ENCODE measurements around the gene PACS1.

The PACS1 gene

DNA sequence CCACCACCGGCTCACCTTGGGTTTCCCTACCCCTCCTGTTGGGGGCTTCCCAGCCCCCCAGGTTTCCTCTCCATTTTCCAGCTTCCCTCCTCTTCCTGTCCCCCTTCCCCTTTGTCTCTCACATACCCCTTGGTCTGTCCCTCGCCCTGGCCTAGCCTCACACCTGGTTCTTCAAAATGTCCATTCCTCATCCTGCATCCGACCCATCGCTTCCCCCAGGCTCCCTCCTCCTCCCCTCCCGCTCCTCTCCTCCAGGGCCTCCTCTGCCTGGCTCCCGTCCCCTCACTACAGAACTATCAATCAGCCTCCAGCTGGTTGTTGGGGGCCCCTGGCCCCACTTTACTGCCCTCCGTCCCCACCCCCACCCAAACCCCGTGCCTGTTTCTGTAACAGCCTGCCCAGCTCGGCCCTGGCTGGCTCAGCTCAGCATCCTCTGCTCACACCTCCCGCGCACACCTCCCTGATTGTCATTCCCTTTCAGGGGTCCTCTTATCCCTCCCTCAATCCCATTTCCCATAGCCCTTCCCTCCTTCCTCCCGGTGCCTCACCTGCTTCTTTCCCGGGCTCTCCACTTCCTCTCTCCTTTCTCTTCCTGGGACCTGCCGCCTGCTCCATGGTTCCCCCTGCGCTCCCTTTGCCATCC is 209.1 kb downstream of the PACS1 start:
- Histone ChIP-seq H3K27ac (no peak overlapping the region), H3K4me2 (peak overlapping the region in 7 of 11 experiments; percentile 92 to 99 (median 98); a peak in 11 of 22 replicates), H3K9ac (no peak overlapping the region), H3K27me3 (peaks cover 0 to 20% (median 11%) of the 10 kb centered on the region in 11 experiments; a peak in 13 of 22 replicates), H3K9me3 (replicated peaks in 1 of 11) (no peaks in the 10 kb centered on the region), H4K20me1 (peaks cover 45 to 93% (median 77%) of the 10 kb centered on the region in 11 experiments), H3K36me3 (peaks cover 21 to 28% (median 24%) of the 10 kb centered on the region in 11 experiments), H3K4me3 (no peak overlapping the region), H3K4me1 (peaks cover 21 to 73% (median 66%) of the 10 kb centered on the region in 10 experiments)
- no peak for TF ChIP-seq Cebpa-rat (IDR thresholded peaks at IDR 0.05)

DNA sequence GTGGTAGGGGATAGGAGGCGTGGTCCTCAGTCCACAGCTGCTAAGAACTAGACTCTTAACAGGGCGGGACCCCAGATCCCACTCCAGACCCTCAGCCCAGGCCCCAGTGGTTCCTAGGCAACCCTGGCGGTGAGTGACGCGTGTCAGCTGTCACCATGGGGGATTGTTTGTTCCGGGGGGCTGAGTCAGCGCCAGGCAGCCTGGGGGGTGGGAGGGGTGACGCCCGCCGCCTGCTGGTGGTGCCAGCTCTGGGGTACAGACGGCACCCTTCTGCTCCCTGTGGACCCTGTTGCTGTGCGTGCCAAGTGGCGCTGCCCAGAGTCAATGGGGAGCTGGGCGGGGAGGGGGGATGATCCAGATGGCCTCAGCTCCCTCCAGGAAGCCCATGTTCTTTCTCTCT is 210.4 kb downstream of the PACS1 start:
- peaks cover 10 to 30% (median 24%) of the 10 kb centered on the region in 11 experiments for H3K36me3 ChIP-seq
- peak overlapping the region in 9 of 11 experiments; percentile 21 to 79 (median 50); a peak in 17 of 22 replicates for H3K4me2 ChIP-seq
- H3K9ac ChIP-seq, result 0 out of 22 replicates have a peak overlapping the region, but pooled peaks of 1 of the 11 experiments have one; percentile 2
- no peak for TF ChIP-seq Cebpa-rat (IDR thresholded peaks at IDR 0.05)
- H3K9me3 ChIP-seq (replicated peaks in 1 of 11), result no peaks in the 10 kb centered on the region
- peaks cover 0 to 20% (median 11%) of the 10 kb centered on the region in 11 experiments; a peak in 13 of 22 replicates for H3K27me3 ChIP-seq
- peaks cover 18 to 74% (median 61%) of the 10 kb centered on the region in 10 experiments for H3K4me1 ChIP-seq
- no peak overlapping the region for H3K4me3 ChIP-seq
- H3K27ac ChIP-seq, result no peak overlapping the region
- H4K20me1 ChIP-seq, result peaks cover 34 to 94% (median 70%) of the 10 kb centered on the region in 11 experiments

DNA sequence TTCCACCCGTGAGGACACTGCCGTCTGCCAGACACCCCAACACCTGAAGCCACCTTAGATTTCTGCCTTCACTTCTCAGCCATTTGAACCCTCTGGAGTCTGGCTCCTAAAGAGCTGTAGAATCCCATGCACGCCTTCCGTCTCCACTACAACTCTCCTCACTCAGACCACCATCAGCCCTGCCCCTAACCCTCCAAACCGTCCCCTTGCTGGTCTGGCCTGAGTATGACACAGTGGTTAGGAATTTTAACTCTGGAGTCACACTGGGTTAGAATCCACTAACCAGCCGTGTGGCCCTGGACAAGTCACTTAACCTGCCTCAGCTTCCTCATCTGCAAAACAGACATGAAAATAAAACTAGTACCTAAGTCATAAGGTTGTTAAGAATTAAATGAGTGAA is 210.9 kb downstream of the PACS1 start:
- H3K36me3 ChIP-seq, result peaks cover 5 to 29% (median 18%) of the 10 kb centered on the region in 11 experiments
- no peak for TF ChIP-seq Cebpa-rat (IDR thresholded peaks at IDR 0.05)
- peak overlapping the region in 8 of 11 experiments; percentile 21 to 79 (median 56); a peak in 12 of 22 replicates for H3K4me2 ChIP-seq
- H3K4me1 ChIP-seq, result peaks cover 17 to 72% (median 57%) of the 10 kb centered on the region in 10 experiments
- H3K4me3 ChIP-seq, result no peak overlapping the region
- peak overlapping the region in 1 of 11 experiments; percentile 55; a peak in 1 of 22 replicates for H3K27ac ChIP-seq
- H3K27me3 ChIP-seq, result peaks cover 0 to 20% (median 11%) of the 10 kb centered on the region in 11 experiments; a peak in 13 of 22 replicates
- no peaks in the 10 kb centered on the region for H3K9me3 ChIP-seq (replicated peaks in 1 of 11)
- 0 out of 22 replicates have a peak overlapping the region, but pooled peaks of 1 of the 11 experiments have one; percentile 2 for H3K9ac ChIP-seq
- H4K20me1 ChIP-seq, result peaks cover 29 to 94% (median 65%) of the 10 kb centered on the region in 11 experiments

DNA sequence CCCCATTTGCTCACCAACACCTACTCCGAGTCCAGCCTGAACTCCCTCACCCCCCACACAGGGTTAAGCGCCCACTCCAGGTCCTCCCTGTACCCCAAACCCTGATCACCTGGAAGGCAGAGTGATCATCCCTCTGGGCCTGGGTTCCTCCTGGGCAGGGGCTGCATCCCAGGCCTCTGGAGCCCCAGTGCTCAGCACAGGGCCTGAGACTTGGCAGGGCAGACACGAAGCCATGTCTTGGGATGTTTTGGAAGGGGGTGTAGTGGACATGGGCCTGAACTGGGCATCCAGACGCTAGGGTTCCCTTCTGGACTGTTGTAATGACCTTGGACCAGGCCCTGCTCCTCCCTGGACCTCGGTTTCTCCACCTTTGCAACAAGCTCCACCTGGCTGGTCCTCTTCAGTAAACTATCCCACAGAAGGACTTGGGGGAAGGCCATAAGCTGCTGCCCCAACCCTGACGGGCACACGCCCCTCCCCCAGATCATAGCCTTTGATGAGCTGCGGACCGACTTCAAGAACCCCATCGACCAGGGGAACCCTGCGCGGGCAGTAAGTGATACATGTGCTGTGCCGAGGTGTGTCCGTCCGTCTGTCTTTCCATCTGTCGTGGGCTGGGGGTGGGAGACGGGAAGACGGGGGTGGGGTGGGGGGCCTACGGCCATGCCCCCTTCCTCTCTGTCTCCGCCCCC is 211.8 kb downstream of the PACS1 start:
- no peaks in the 10 kb centered on the region for H3K9me3 ChIP-seq (replicated peaks in 1 of 11)
- peaks cover 20 to 67% (median 51%) of the 10 kb centered on the region in 10 experiments for H3K4me1 ChIP-seq
- H3K9ac ChIP-seq, result peak overlapping the region in 2 of 11 experiments; percentile 35 to 37; a peak in 2 of 22 replicates
- peak overlapping the region in 6 of 11 experiments; percentile 5 to 63 (median 48); a peak in 6 of 22 replicates for H3K27ac ChIP-seq
- peaks cover 21 to 94% (median 57%) of the 10 kb centered on the region in 11 experiments for H4K20me1 ChIP-seq
- no peak overlapping the region for H3K4me3 ChIP-seq
- peaks cover 0 to 30% (median 14%) of the 10 kb centered on the region in 11 experiments; a peak in 14 of 22 replicates for H3K36me3 ChIP-seq
- no peak for TF ChIP-seq Cebpa-rat (IDR thresholded peaks at IDR 0.05)
- peaks cover 0 to 20% (median 11%) of the 10 kb centered on the region in 11 experiments; a peak in 13 of 22 replicates for H3K27me3 ChIP-seq
- peak overlapping the region in 10 of 11 experiments; percentile 18 to 79 (median 70); a peak in 17 of 22 replicates for H3K4me2 ChIP-seq

DNA sequence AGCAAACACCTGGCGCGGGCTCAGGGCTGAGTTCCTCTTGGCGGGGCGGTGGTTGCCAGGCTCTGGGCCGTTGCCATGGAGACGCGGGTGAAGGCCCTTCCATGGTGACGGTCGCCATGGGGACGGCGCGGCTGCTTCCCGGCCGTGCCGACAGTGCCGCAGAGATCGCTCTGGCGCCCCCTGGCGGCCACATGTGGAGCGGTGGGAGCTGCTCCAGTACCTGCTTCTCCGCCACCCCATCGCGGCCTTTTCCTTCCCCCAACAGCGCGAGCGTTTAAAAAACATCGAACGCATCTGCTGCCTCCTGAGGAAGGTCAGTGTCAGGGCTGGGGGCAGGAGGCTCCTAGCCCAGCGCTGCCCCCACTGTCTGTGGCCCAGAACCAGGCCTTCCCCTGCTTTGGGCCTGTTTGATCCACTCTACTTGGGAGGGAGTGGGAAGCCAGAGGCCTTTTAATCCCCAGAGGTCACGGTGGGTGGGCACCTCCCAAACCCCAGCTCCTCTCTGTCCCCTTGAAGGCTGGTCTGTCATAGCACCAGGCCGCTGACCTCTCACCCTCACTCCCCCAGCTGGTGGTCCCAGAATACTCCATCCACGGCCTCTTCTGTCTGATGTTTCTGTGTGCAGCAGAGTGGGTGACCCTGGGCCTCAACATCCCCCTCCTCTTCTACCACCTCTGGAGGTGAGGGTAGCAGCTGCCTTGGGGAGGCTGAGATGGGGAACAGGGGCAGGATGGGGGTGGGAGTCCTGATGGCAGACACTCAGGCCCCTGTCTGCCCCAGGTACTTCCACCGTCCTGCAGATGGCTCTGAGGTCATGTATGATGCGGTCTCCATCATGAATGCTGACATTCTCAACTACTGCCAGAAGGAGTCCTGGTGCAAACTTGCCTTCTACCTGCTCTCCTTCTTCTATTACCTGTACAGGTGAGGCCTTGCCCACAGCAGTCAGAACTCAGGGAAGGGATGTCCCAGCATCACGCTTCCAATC is 212.7 kb downstream of the PACS1 start:
- H3K36me3 ChIP-seq, result peaks cover 0 to 30% (median 14%) of the 10 kb centered on the region in 11 experiments; a peak in 14 of 22 replicates
- H3K27me3 ChIP-seq, result peaks cover 0 to 20% (median 11%) of the 10 kb centered on the region in 11 experiments; a peak in 13 of 22 replicates
- H3K4me1 ChIP-seq, result peaks cover 20 to 67% (median 51%) of the 10 kb centered on the region in 10 experiments
- no peak for TF ChIP-seq Cebpa-rat (IDR thresholded peaks at IDR 0.05)
- H3K9me3 ChIP-seq (replicated peaks in 1 of 11), result no peaks in the 10 kb centered on the region
- H4K20me1 ChIP-seq, result peaks cover 12 to 94% (median 49%) of the 10 kb centered on the region in 11 experiments
- no peak overlapping the region for H3K4me3 ChIP-seq
- peak overlapping the region in 9 of 11 experiments; percentile 16 to 62 (median 47); a peak in 12 of 22 replicates for H3K9ac ChIP-seq
- peak overlapping the region in 3 of 11 experiments; percentile 18 to 49 (median 25); a peak in 3 of 22 replicates for H3K27ac ChIP-seq
- H3K4me2 ChIP-seq, result peak overlapping the region; percentile 16 to 86 (median 65)

DNA sequence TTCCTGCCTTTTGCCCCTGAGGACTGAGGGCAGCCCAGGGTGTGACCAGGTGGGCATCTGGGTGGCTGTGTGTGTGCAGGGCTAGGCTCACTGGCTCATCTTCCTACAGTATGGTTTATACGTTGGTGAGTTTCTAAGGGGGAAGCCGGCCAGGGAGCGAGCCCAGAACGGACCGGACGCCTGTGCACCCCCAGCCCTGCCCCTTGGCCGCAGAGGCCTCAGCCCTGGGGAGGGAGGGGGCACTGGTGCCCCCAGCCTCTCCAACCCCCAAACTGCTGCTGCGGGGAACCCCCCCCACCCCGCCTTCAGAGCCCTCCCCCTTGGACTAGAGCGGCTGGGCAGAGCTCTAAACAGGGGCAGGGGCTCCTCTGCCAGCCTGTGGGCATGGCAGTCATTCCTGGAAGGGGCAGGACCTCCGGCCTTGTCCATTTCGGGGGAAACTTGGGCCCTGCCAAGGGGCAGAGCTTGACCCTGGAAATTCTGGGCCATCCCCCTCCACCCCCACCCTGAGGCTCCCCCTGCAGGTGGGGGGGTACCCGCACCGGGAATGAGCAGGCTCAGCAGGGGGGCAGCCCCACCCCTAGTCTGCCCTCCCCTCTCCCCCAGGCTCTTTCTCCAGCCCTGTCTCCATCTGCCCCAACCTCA is 213.5 kb downstream of the PACS1 start:
- Histone ChIP-seq H3K9me3 (replicated peaks in 1 of 11) (no peaks in the 10 kb centered on the region), H3K4me3 (no peak overlapping the region), H3K36me3 (peaks cover 0 to 30% (median 14%) of the 10 kb centered on the region in 11 experiments; a peak in 14 of 22 replicates), H3K27ac (no peak overlapping the region), H3K4me2 (peak overlapping the region in 6 of 11 experiments; percentile 62 to 86 (median 73); a peak in 8 of 22 replicates), H3K27me3 (peaks cover 0 to 19% (median 11%) of the 10 kb centered on the region in 11 experiments; a peak in 13 of 22 replicates), H3K4me1 (peaks cover 24 to 72% (median 55%) of the 10 kb centered on the region in 10 experiments), H3K9ac (peak overlapping the region in 4 of 11 experiments; percentile 26 to 62 (median 52); a peak in 4 of 22 replicates), H4K20me1 (peaks cover 11 to 91% (median 46%) of the 10 kb centered on the region in 11 experiments; a peak in 20 of 22 replicates)
- no peak for TF ChIP-seq Cebpa-rat (IDR thresholded peaks at IDR 0.05)

DNA sequence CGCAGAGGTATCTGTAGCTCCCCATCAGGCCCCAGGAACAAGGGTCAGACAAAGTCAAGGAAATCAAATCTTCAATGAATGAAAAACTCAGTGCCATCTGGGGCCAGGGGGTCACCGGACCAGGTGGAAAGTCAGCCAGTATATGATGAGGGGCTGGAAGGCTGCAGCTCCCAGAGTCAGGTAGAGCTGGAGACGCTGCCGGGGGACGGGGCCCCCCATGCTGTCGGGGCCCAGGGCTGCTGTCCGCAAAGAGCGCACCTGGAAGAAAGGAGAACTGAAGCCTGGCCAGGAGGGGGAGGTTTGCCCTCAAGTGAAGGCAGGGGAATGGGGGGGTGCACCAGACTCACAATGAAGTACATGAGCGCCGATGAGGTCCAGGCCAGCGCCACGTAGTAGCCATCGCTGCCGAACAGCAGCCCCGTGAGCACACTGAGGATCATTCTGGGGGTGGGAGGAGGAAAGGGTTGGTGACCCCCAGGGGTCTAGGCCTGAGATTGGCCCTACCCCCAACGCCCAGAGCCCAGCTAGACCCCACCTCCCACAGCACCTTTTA is 214.5 kb downstream of the PACS1 start:
- Histone ChIP-seq H3K4me1 (peaks cover 26 to 65% (median 55%) of the 10 kb centered on the region in 10 experiments), H3K9ac (peak overlapping the region in 2 of 11 experiments; percentile 11 to 35; a peak in 2 of 22 replicates), H3K4me2 (no peak overlapping the region), H3K27me3 (peaks cover 0 to 9% (median 4%) of the 10 kb centered on the region in 11 experiments; a peak in 12 of 22 replicates), H3K27ac (no peak overlapping the region), H4K20me1 (peaks cover 9 to 82% (median 38%) of the 10 kb centered on the region in 11 experiments; a peak in 20 of 22 replicates), H3K36me3 (peaks cover 0 to 30% (median 14%) of the 10 kb centered on the region in 11 experiments; a peak in 14 of 22 replicates), H3K4me3 (no peak overlapping the region), H3K9me3 (replicated peaks in 1 of 11) (no peaks in the 10 kb centered on the region)
- TF ChIP-seq Cebpa-rat (IDR thresholded peaks at IDR 0.05), result no peak

All from BLaER1 treated with 17β-estradiol and CSF1 and Interleukin-3, amounts not matched to agents 10 nM and 100 nM (cell line).